HEK293 (cell line): ENCODE results near the gene UROC1.

Experiments used
- BCL6B ChIP-seq: fragments of 450-650 bp; formaldehyde crosslinking; IDR thresholded peaks from 2 replicates; pipeline ENCODE4 v1.5.1; 2017; ENCODE audit warnings: missing biosample characterization, missing genetic modification characterization
- CTCF ChIP-seq: fragments of 450-650 bp; formaldehyde crosslinking; IDR thresholded peaks from 2 replicates; pipeline ENCODE4 v1.5.1; 2016; ENCODE audit warnings: missing biosample characterization, missing genetic modification characterization
- HOXA7 ChIP-seq: sonication (generic); formaldehyde crosslinking; IDR thresholded peaks from 2 replicates; pipeline ENCODE4 v1.8.1; 2022; ENCODE audit warnings: missing genetic modification reagents, borderline replicate concordance
- HOXC10 ChIP-seq: sonication (generic); formaldehyde crosslinking; IDR thresholded peaks from 2 replicates; pipeline ENCODE4 v1.8.1; 2023; ENCODE audit warnings: mild to moderate bottlenecking, missing genetic modification reagents
- PRDM10 ChIP-seq: fragments of 450-650 bp; formaldehyde crosslinking; IDR thresholded peaks from 2 replicates; pipeline ENCODE4 v1.5.1; 2016; ENCODE audit warnings: missing biosample characterization, missing genetic modification characterization
- TCF7L2 ChIP-seq: IDR thresholded peaks from 2 replicates; pipeline ENCODE4 v1.6.1; 2011; ENCODE audit warnings: low read depth, mild to moderate bottlenecking, inconsistent platforms, low read length, moderate library complexity, borderline replicate concordance
- ZBTB1 ChIP-seq: fragments of 450-650 bp; formaldehyde crosslinking; IDR thresholded peaks from 2 replicates; pipeline ENCODE4 v1.5.1; 2016; ENCODE audit warnings: missing biosample characterization, missing genetic modification characterization
- ZBTB17 ChIP-seq: fragments of 450-650 bp; formaldehyde crosslinking; IDR thresholded peaks from 2 replicates; pipeline ENCODE4 v1.5.1; 2016; ENCODE audit warnings: missing biosample characterization, missing genetic modification characterization
- ZNF266 ChIP-seq: fragments of 450-650 bp; formaldehyde crosslinking; IDR thresholded peaks from 2 replicates; pipeline ENCODE4 v1.5.1; 2016; ENCODE audit warnings: missing biosample characterization, missing genetic modification characterization, low read depth
- ZNF544 ChIP-seq: fragments of 450-650 bp; formaldehyde crosslinking; IDR thresholded peaks from 2 replicates; pipeline ENCODE4 v1.5.0; 2017; ENCODE audit warnings: missing biosample characterization, missing genetic modification characterization
- ZNF580 ChIP-seq: fragments of 450-650 bp; formaldehyde crosslinking; IDR thresholded peaks from 2 replicates; pipeline ENCODE4 v1.5.1; 2016; ENCODE audit warnings: missing biosample characterization, missing genetic modification characterization
- ZNF768 ChIP-seq: fragments of 450-650 bp; formaldehyde crosslinking; IDR thresholded peaks from 2 replicates; pipeline ENCODE4 v1.5.1; 2018; ENCODE audit warnings: missing biosample characterization, mild to moderate bottlenecking, missing genetic modification characterization
- ZNF837 ChIP-seq: fragments of 450-650 bp; formaldehyde crosslinking; IDR thresholded peaks from 2 replicates; pipeline ENCODE4 v1.5.1; 2016; ENCODE audit warnings: missing biosample characterization, missing genetic modification characterization
- ZSCAN5A ChIP-seq: fragments of 450-650 bp; formaldehyde crosslinking; IDR thresholded peaks from 2 replicates; pipeline ENCODE4 v1.5.1; 2016; ENCODE audit warnings: missing biosample characterization, missing genetic modification characterization

GRCh38 chr3:126516936-126517290 lies 660 bp downstream of the UROC1 start:
- no peak for TF ChIP-seq PRDM10 (tag by site-specific recombination)
- no peak for TF ChIP-seq ZBTB17 (tag by site-specific recombination)
- no peak for TF ChIP-seq BCL6B (tag by site-specific recombination)
- no peak for TF ChIP-seq CTCF
- TF ChIP-seq ZNF580 (tag by site-specific recombination) = no peak
- TF ChIP-seq ZNF837 (tag by site-specific recombination) = no peak
- no peak for TF ChIP-seq ZNF266
- TF ChIP-seq TCF7L2 = no peak
- no peak for TF ChIP-seq ZNF768 (tag by site-specific recombination)
- no peak for TF ChIP-seq HOXC10 (CRISPR knock-in tag)
- no peak for TF ChIP-seq ZBTB1 (tag by site-specific recombination)
- TF ChIP-seq ZNF544 (tag by site-specific recombination) = no peak
- no peak for TF ChIP-seq ZSCAN5A (tag by site-specific recombination)
- TF ChIP-seq HOXA7 = no peak
